Measurements from ENCODE around the gene KCNK3. TPM values are rescaled to one million over a fixed set of nuclear protein-coding genes. Genes with fewer than 3 reads are reported as not detected.

Gene KCNK3
- total and polyA plus RNA-seq, 2 experiments from 2014 or later, result 2.9 to 3.1 TPM

- DNase-seq (ENCODE audit: low read depth in 1 of 2, low spot score in 1 of 2), result no peak
Observed at GRCh38 chr2:26648516-26648915, 44.0 kb upstream of the KCNK3 start.

DNA sequence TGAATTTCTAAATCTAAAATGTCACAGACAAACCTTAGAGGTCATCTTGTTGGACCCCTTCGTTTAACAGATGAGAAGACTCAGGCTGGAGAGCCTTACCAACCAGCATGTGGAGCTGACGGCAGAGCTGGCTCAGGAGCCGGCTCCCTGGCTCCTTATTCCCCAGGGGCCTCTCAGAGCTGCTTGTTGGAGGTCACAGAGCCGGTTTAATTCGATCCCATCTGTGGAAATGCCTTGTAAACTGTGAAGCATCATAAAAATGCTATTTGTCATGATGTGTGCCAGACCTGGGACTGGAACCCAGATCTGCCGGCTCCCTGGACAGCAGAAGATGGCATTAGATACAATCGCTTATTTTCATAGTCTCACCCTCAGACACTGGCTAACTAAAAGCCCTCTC is 43.2 kb upstream of the KCNK3 start:
- peaks cover 22% of the 10 kb centered on the region for H3K4me1 ChIP-seq (ENCODE audit: low read depth)
- no peak for DNase-seq (ENCODE audit: low read depth in 1 of 2, low spot score in 1 of 2)
- H3K27ac ChIP-seq, result no peak overlapping the region
- no peaks in the 10 kb centered on the region for H3K9me3 ChIP-seq (ENCODE audit: low read depth)
- H3K27me3 ChIP-seq, result peaks cover 3% of the 10 kb centered on the region
- TF ChIP-seq, protein P1, sequence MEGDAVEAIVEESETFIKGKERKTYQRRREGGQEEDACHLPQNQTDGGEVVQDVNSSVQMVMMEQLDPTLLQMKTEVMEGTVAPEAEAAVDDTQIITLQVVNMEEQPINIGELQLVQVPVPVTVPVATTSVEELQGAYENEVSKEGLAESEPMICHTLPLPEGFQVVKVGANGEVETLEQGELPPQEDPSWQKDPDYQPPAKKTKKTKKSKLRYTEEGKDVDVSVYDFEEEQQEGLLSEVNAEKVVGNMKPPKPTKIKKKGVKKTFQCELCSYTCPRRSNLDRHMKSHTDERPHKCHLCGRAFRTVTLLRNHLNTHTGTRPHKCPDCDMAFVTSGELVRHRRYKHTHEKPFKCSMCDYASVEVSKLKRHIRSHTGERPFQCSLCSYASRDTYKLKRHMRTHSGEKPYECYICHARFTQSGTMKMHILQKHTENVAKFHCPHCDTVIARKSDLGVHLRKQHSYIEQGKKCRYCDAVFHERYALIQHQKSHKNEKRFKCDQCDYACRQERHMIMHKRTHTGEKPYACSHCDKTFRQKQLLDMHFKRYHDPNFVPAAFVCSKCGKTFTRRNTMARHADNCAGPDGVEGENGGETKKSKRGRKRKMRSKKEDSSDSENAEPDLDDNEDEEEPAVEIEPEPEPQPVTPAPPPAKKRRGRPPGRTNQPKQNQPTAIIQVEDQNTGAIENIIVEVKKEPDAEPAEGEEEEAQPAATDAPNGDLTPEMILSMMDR (IDR thresholded peaks at IDR 0.05; ENCODE audit: low read depth, low read length), result no peak
- H3K36me3 ChIP-seq, result no peaks in the 10 kb centered on the region
- H3K4me3 ChIP-seq, result no peak overlapping the region

More at GRCh38 chr2:26648516-26648915, 44.0 kb upstream of the KCNK3 start:
- H3K27ac ChIP-seq, result no peak overlapping the region
- TF ChIP-seq, protein P1 (IDR thresholded peaks at IDR 0.05; ENCODE audit: low read depth, low read length), result no peak
- H3K36me3 ChIP-seq, result no peaks in the 10 kb centered on the region
- H3K9me3 ChIP-seq (ENCODE audit: low read depth), result no peaks in the 10 kb centered on the region
- no peak overlapping the region for H3K4me3 ChIP-seq
- H3K27me3 ChIP-seq, result peaks cover 3% of the 10 kb centered on the region
- peaks cover 14% of the 10 kb centered on the region for H3K4me1 ChIP-seq (ENCODE audit: low read depth)

GRCh38 chr2:26649992-26650712 is 42.4 kb upstream of the KCNK3 start:
- no peak overlapping the region for H3K27ac ChIP-seq
- peaks cover 24% of the 10 kb centered on the region for H3K4me1 ChIP-seq (ENCODE audit: low read depth)
- DNase-seq (ENCODE audit: low read depth in 1 of 2, low spot score in 1 of 2), result no peak
- no peaks in the 10 kb centered on the region for H3K9me3 ChIP-seq (ENCODE audit: low read depth)
- H3K36me3 ChIP-seq, result no peaks in the 10 kb centered on the region
- H3K4me3 ChIP-seq, result no peak overlapping the region
- peaks cover 3% of the 10 kb centered on the region for H3K27me3 ChIP-seq
- TF ChIP-seq, protein P1 (IDR thresholded peaks at IDR 0.05; ENCODE audit: low read depth, low read length), result no peak

DNA sequence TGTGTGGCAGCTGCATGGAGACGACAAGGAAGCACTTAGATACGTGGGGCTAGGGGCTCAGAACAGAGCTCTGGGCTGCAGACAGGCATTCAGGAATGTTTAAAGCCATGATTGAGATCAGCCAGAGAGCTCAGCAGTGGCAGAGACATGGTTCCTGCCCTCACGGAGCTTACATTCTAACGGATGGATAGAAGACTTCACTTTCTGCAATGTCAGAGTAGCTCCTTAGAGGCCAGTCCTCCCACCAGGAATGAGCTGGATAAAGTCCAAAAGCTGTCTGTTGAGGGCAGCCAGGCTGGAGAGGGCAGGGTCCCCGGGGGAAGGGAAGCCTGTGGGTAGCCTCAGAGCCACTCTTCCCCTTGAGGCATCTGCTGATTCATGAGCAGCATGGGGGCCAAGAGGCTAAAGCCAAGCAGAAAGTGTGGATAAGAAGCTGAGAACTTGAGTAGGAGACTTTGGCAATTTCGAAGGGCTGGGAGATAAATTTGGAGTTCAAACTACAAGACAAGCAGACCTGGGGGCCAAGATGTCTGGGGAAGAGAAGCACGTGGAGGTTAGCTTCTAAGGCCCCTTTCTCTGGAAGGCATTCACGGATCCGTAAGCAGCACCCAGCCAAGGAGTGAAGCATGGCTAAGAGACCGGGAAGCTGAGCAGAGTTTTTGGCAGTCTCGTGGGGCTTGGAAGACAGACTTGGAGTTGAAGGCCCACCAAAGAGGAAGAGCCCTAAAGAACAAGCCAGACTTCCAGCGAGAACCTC is 41.6 kb upstream of the KCNK3 start:
- H3K27me3 ChIP-seq, result no peaks in the 10 kb centered on the region
- no peak overlapping the region for H3K4me3 ChIP-seq
- H3K36me3 ChIP-seq, result no peaks in the 10 kb centered on the region
- TF ChIP-seq, protein P1 (IDR thresholded peaks at IDR 0.05; ENCODE audit: low read depth, low read length), result no peak
- H3K9me3 ChIP-seq (ENCODE audit: low read depth), result no peaks in the 10 kb centered on the region
- H3K27ac ChIP-seq, result no peak overlapping the region
- H3K4me1 ChIP-seq (ENCODE audit: low read depth), result peaks cover 24% of the 10 kb centered on the region
- DNase-seq (ENCODE audit: low read depth in 1 of 2, low spot score in 1 of 2), result peak in 1 of 2 donors; percentile 47

DNA sequence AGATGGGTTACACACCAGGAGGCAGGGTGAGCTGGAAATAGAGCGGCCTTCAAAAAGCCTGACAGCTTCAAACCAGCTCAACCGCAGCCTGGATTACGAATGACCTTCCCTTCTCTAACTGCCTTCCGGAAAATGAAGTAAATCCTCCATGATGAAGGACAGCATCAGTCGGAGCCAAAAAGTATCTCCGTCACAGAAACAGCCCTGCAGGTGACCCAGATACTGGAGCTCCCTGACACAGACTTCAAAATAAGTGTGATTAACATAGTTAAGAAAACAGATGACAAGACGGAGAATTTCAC is 41.1 kb upstream of the KCNK3 start:
- Histone ChIP-seq H3K4me3 (no peak overlapping the region), H3K4me1 (ENCODE audit: low read depth) (peaks cover 24% of the 10 kb centered on the region), H3K9me3 (ENCODE audit: low read depth) (no peaks in the 10 kb centered on the region), H3K36me3 (no peaks in the 10 kb centered on the region), H3K27me3 (no peaks in the 10 kb centered on the region), H3K27ac (no peak overlapping the region)
- TF ChIP-seq, protein P1 (IDR thresholded peaks at IDR 0.05; ENCODE audit: low read depth, low read length), result no peak
- DNase-seq (ENCODE audit: low read depth in 1 of 2, low spot score in 1 of 2), result no peak
